GM12878 (cell line): ENCODE measurements around the gene ONECUT2. TPM values are rescaled to one million over a fixed set of nuclear protein-coding genes. Genes with fewer than 3 reads are reported as not detected.

ENCODE experiments used
- ATAC-seq: fragments of 200-7000 bp; cut with Tn5 transposase; 3 replicates; pipeline ENCODE4 v1.9.1; 2020; ENCODE audit warnings: mild to moderate bottlenecking, moderate library complexity
- BruUV-seq: library from RNA; stranded (reverse); fragments of 400-500 nt; replicated peaks from 2 replicates; lab custom pipeline; 2021; lab: Mats Ljungman, UMichigan
- CTCF ChIA-PET: fragments of 300-600 bp; sonication (Branson Sonifier 250); formaldehyde crosslinking; extraction: SDS; loops from one replicate; lab custom pipeline; 2021; ENCODE audit warnings: inconsistent platforms; lab: Yijun Ruan, JAX
- POLR2A ChIA-PET: fragments of 350-600 bp; formaldehyde crosslinking; extraction: SDS; loops from one replicate; lab custom pipeline; 2021; ENCODE audit warnings: inconsistent platforms; lab: Charles Lee
- RAD21 ChIA-PET: fragments of 300-600 bp; sonication (Branson Sonifier 250); formaldehyde crosslinking; loops from one replicate; lab custom pipeline; 2023; ENCODE audit warnings: antibody characterized with exemption; ENCODE audit not compliant: unreplicated experiment; lab: Charles Lee
- SMC1A ChIA-PET: fragments of 300-600 bp; sonication (Branson Sonifier 250); formaldehyde crosslinking; loops from one replicate; lab custom pipeline; 2023; ENCODE audit not compliant: unreplicated experiment, uncharacterized antibody; lab: Charles Lee
- DNase-seq: peaks from one replicate; pipeline ENCODE4 v3.0.0-alpha.2; 2011; ENCODE audit warnings: low read depth, low spot score
- FAIRE-seq: peaks from 3 replicates; lab custom pipeline; 2011; peaks lifted over from hg19 to GRCh38; lab: Jason Lieb, UNC
- H2AFZ ChIP-seq: 2 replicates; pipeline ENCODE4 v1.6.0; 2011; ENCODE audit warnings: low read depth, low read length, control low read depth; ENCODE audit not compliant: control insufficient read depth
- H3K27ac ChIP-seq: 2 replicates; pipeline ENCODE4 v1.5.1; 2011; ENCODE audit warnings: control low read depth; ENCODE audit not compliant: control insufficient read depth, insufficient read depth
- H3K27me3 ChIP-seq, 2 experiments: replicated peaks in 1 of 2; 2 replicates each; pipeline versions ENCODE4 v1.6.0 to v1.6.1; 2011; ENCODE audit warnings: low read length in 1 of 2; ENCODE audit not compliant: control insufficient read depth in 2 of 2, insufficient read depth in 2 of 2
- H3K36me3 ChIP-seq, 2 experiments: 2 replicates each; pipeline ENCODE4 v1.5.1; 2011; ENCODE audit warnings: low read length in 1 of 2; ENCODE audit not compliant: control insufficient read depth in 2 of 2, insufficient read depth in 2 of 2
- H3K4me1 ChIP-seq: 2 replicates; pipeline ENCODE4 v1.6.1; 2011; ENCODE audit warnings: mild to moderate bottlenecking, low read length, moderate library complexity, mixed read lengths; ENCODE audit not compliant: control insufficient read depth, insufficient read depth
- H3K4me2 ChIP-seq: 2 replicates; pipeline ENCODE4 v1.6.0; 2011; ENCODE audit warnings: control low read depth; ENCODE audit not compliant: control insufficient read depth, insufficient read depth
- H3K4me3 ChIP-seq: fragments of 200-600 bp; sonication (generic); 2 replicates; pipeline ENCODE4 v1.5.1; 2016
- H3K79me2 ChIP-seq: 2 replicates; pipeline ENCODE4 v1.6.0; 2011; ENCODE audit warnings: low read length; ENCODE audit not compliant: control insufficient read depth, insufficient read depth
- H3K9ac ChIP-seq: 2 replicates; pipeline ENCODE4 v1.8.0; 2011; ENCODE audit warnings: low read length, control low read depth, mixed read lengths; ENCODE audit not compliant: control insufficient read depth, insufficient read depth
- H3K9me3 ChIP-seq: replicated peaks from 3 replicates; pipeline ENCODE4 v1.5.1; 2011; ENCODE audit warnings: mild to moderate bottlenecking, low read length; ENCODE audit not compliant: control insufficient read depth, insufficient read depth
- H4K20me1 ChIP-seq: 2 replicates; pipeline ENCODE4 v1.6.0; 2011; ENCODE audit not compliant: control insufficient read depth, insufficient read depth
- ATF7 ChIP-seq: fragments of 450-650 bp; IDR thresholded peaks from 2 replicates; pipeline ENCODE4 v1.6.1; 2016; ENCODE audit warnings: low read depth, mild to moderate bottlenecking
- CBX3 ChIP-seq: fragments of 200-600 bp; sonication (generic); IDR thresholded peaks from 2 replicates; pipeline ENCODE4 v1.6.1; 2016; ENCODE audit warnings: low read depth, borderline replicate concordance
- HDGF ChIP-seq: fragments of 450-650 bp; IDR thresholded peaks from 2 replicates; pipeline ENCODE4 v1.6.1; 2016; ENCODE audit warnings: antibody characterized with exemption
- IKZF2 ChIP-seq, 2 experiments: fragments of 450-650 bp; IDR thresholded peaks; 2 replicates each; pipeline ENCODE4 v1.6.1; 2017; ENCODE audit warnings: mild to moderate bottlenecking in 2 of 2, moderate library complexity in 2 of 2
- JUND ChIP-seq: IDR thresholded peaks from 2 replicates; pipeline ENCODE4 v1.6.1; 2012; ENCODE audit warnings: low read depth, mild to moderate bottlenecking, low read length, improper control_type of control experiment, moderate library complexity
- KAT2A ChIP-seq: conservative IDR thresholded peaks from 2 replicates; pipeline ENCODE4 v1.6.1; 2011; ENCODE audit warnings: low read depth, low read length; ENCODE audit not compliant: control insufficient read depth
- NR2C1 ChIP-seq: fragments of 450-650 bp; IDR thresholded peaks from 2 replicates; pipeline ENCODE4 v1.6.1; 2017; ENCODE audit warnings: antibody characterized with exemption, mild to moderate bottlenecking, moderate library complexity
- NRF1 ChIP-seq: conservative IDR thresholded peaks from 2 replicates; pipeline ENCODE4 v1.6.1; 2011; ENCODE audit warnings: mild to moderate bottlenecking, low read depth, low read length, improper control_type of control experiment
- PML ChIP-seq: IDR thresholded peaks from 2 replicates; pipeline ENCODE4 v1.6.1; 2012; ENCODE audit warnings: low read length, inconsistent platforms
- RAD21 ChIP-seq: IDR thresholded peaks from 2 replicates; pipeline ENCODE4 v1.6.1; 2011; ENCODE audit warnings: mild to moderate bottlenecking, low read depth, low read length, moderate library complexity; ENCODE audit not compliant: insufficient read depth
- RB1 ChIP-seq: fragments of 450-650 bp; formaldehyde crosslinking; IDR thresholded peaks from 2 replicates; pipeline ENCODE4 v1.6.1; 2017; ENCODE audit warnings: mild to moderate bottlenecking, borderline replicate concordance
- TCF12 ChIP-seq: IDR thresholded peaks from 2 replicates; pipeline ENCODE4 v1.6.1; 2011; ENCODE audit warnings: low read depth, mild to moderate bottlenecking, low read length
- ZNF24 ChIP-seq: fragments of 450-650 bp; IDR thresholded peaks from 2 replicates; pipeline ENCODE4 v1.6.1; 2017; ENCODE audit warnings: antibody characterized with exemption, mild to moderate bottlenecking
- WGBS: methylation state at CpG from one replicate; pipeline ENCODE4 v1.1.6; 2016; ENCODE audit warnings: low lambda C conversion rate; ENCODE audit not compliant: insufficient replicate concordance, insufficient coverage; ENCODE audit errors: missing lambda C conversion rate; 5-methylcytosine and 5-hydroxymethylcytosine counted together
- in situ Hi-C: fragments of 300-500 bp; cut with MboI; formaldehyde crosslinking; loops from 9 replicates; pipeline ENCODE4 v1.14.3; 2018; ENCODE audit warnings: mixed read lengths
- intact Hi-C: fragments of 100-400 bp; cut with micrococcal nuclease; formaldehyde crosslinking; loops from one replicate; pipeline ENCODE4 v1.14.2; 2022; ENCODE audit not compliant: unreplicated experiment
- polyA plus RNA-seq, 11 experiments: library from polyadenylated mRNA; depleted of rRNA in 4 of 11; unstranded in 6 of 11; stranded (reverse) in 5 of 11; fragments of >200 nt; fragmentation: Nextera tagmentation in 4 of 11; fragmentation: Illumina TruSeq in 1 of 11; extraction: Ambion mirVana in 4 of 11; extraction: Trizol in 1 of 11; gene quantifications; 1 replicate in 1 of 11; 2 replicates in 10 of 11; pipeline versions ENCODE4 v1.2.1 to v1.2.3, GENCODE V29; 2011 to 2016; ENCODE audit warnings: inconsistent platforms in 2 of 11, missing spikeins in 2 of 11, low read depth in 1 of 11
- total RNA-seq, 4 experiments: library from RNA; depleted of rRNA in 3 of 4; stranded (reverse); fragments of >200 nt in 3 of 4; fragmentation: Illumina TruSeq in 1 of 4; extraction: Trizol in 1 of 4; gene quantifications; 2 replicates each; pipeline versions ENCODE4 v1.2.1 to v1.2.3, GENCODE V29; 2013 to 2021
- TF ChIP-seq, protein P1 (sequence below): IDR thresholded peaks from 2 replicates; pipeline ENCODE4 v1.6.1; 2012; ENCODE audit warnings: low read depth, low read length, improper control_type of control experiment
- TF ChIP-seq, protein P2 (sequence below): fragments of 450-650 bp; formaldehyde crosslinking; IDR thresholded peaks from 2 replicates; pipeline ENCODE4 v1.5.0; 2022; ENCODE audit warnings: mild to moderate bottlenecking, missing genetic modification characterization
- TF ChIP-seq, protein P3 (sequence below): IDR thresholded peaks from 2 replicates; pipeline ENCODE4 v1.6.1; 2011; ENCODE audit warnings: low read depth, mild to moderate bottlenecking, low read length, moderate library complexity, borderline replicate concordance; ENCODE audit errors: extremely low read depth
- TF ChIP-seq, protein P4 (sequence below): IDR thresholded peaks from 2 replicates; pipeline ENCODE4 v1.6.1; 2012; ENCODE audit warnings: low read depth, low read length, improper control_type of control experiment
- TF ChIP-seq, protein P5 (sequence below): fragments of 450-650 bp; IDR thresholded peaks from 2 replicates; pipeline ENCODE4 v1.6.1; 2018; ENCODE audit warnings: borderline replicate concordance, mild to moderate bottlenecking; ENCODE audit not compliant: partially characterized antibody

The ONECUT2 gene
- total and polyA plus RNA-seq, 10 of the 15 experiments (the other 5 are each of a cell fraction or from before 2014, with no cell fraction given) = 0.01 to 0.03 TPM; not detected in 8

DNA sequence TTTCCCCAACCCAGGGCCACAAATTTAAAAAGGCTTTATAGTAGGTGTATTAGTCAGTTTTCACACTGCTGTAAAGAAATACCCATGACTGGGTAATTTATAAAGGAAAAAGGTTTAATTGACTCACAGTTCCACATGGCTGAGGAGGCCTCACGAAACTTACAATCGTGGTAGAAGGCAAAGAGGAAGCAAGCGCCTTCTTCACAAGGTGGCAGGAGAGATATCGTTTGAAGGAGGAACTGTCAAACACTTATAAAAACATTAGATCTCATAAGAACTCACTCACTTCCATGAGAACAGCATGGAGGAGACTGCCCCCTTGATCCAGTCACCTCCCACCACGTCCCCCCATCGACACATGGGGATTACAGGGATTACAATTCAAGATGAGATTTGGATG, 80.9 kb downstream of the ONECUT2 start:
- ChIA-PET CTCF (no interaction called here), SMC1A (no interaction called here), RAD21 (no interaction called here), POLR2A (no interaction called here)
- H2AFZ ChIP-seq = no peak overlapping the region
- H3K4me2 ChIP-seq = no peak overlapping the region
- no peak for DNase-seq
- no peak overlapping the region for H3K9ac ChIP-seq
- FAIRE-seq = no peak
- in situ Hi-C loops = no loop called here
- H3K4me1 ChIP-seq = no peaks in the 10 kb centered on the region
- H3K27ac ChIP-seq = no peak overlapping the region
- intact Hi-C loops = no loop called here
- H3K79me2 ChIP-seq = no peaks in the 10 kb centered on the region
- no peaks in the 10 kb centered on the region for H3K9me3 ChIP-seq
- no TSS peak for BruUV-seq
- H3K27me3 ChIP-seq = peaks cover 0 to 3% of the 10 kb centered on the region in 2 experiments; a peak in 1 of 4 replicates
- WGBS = 33% methylated on average over 6 of the region's 6 CpGs
- no peaks in the 10 kb centered on the region for H4K20me1 ChIP-seq
- ATAC-seq = no peak
- H3K36me3 ChIP-seq = no peaks in the 10 kb centered on the region
- no peak overlapping the region for H3K4me3 ChIP-seq
- TF ChIP-seq, protein P1, sequence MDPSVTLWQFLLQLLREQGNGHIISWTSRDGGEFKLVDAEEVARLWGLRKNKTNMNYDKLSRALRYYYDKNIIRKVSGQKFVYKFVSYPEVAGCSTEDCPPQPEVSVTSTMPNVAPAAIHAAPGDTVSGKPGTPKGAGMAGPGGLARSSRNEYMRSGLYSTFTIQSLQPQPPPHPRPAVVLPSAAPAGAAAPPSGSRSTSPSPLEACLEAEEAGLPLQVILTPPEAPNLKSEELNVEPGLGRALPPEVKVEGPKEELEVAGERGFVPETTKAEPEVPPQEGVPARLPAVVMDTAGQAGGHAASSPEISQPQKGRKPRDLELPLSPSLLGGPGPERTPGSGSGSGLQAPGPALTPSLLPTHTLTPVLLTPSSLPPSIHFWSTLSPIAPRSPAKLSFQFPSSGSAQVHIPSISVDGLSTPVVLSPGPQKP = no peak
- TF ChIP-seq, protein P2, sequence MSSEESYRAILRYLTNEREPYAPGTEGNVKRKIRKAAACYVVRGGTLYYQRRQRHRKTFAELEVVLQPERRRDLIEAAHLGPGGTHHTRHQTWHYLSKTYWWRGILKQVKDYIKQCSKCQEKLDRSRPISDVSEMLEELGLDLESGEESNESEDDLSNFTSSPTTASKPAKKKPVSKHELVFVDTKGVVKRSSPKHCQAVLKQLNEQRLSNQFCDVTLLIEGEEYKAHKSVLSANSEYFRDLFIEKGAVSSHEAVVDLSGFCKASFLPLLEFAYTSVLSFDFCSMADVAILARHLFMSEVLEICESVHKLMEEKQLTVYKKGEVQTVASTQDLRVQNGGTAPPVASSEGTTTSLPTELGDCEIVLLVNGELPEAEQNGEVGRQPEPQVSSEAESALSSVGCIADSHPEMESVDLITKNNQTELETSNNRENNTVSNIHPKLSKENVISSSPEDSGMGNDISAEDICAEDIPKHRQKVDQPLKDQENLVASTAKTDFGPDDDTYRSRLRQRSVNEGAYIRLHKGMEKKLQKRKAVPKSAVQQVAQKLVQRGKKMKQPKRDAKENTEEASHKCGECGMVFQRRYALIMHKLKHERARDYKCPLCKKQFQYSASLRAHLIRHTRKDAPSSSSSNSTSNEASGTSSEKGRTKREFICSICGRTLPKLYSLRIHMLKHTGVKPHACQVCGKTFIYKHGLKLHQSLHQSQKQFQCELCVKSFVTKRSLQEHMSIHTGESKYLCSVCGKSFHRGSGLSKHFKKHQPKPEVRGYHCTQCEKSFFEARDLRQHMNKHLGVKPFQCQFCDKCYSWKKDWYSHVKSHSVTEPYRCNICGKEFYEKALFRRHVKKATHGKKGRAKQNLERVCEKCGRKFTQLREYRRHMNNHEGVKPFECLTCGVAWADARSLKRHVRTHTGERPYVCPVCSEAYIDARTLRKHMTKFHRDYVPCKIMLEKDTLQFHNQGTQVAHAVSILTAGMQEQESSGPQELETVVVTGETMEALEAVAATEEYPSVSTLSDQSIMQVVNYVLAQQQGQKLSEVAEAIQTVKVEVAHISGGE (CRISPR knock-in tag) = no peak
- TF ChIP-seq KAT2A (no peak), RB1 (no peak), PML (no peak), NRF1 (no peak), NR2C1 (no peak), HDGF (no peak), CBX3 (no peak), ATF7 (no peak), IKZF2 (IDR thresholded peaks at IDR 0.05) (no peak), JUND (no peak), RAD21 (no peak), ZNF24 (no peak), TCF12 (no peak)
- TF ChIP-seq, protein P3, sequence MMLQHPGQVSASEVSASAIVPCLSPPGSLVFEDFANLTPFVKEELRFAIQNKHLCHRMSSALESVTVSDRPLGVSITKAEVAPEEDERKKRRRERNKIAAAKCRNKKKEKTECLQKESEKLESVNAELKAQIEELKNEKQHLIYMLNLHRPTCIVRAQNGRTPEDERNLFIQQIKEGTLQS = no peak
- TF ChIP-seq, protein P4, sequence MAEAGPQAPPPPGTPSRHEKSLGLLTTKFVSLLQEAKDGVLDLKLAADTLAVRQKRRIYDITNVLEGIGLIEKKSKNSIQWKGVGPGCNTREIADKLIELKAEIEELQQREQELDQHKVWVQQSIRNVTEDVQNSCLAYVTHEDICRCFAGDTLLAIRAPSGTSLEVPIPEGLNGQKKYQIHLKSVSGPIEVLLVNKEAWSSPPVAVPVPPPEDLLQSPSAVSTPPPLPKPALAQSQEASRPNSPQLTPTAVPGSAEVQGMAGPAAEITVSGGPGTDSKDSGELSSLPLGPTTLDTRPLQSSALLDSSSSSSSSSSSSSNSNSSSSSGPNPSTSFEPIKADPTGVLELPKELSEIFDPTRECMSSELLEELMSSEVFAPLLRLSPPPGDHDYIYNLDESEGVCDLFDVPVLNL = no peak
- TF ChIP-seq, protein P5, sequence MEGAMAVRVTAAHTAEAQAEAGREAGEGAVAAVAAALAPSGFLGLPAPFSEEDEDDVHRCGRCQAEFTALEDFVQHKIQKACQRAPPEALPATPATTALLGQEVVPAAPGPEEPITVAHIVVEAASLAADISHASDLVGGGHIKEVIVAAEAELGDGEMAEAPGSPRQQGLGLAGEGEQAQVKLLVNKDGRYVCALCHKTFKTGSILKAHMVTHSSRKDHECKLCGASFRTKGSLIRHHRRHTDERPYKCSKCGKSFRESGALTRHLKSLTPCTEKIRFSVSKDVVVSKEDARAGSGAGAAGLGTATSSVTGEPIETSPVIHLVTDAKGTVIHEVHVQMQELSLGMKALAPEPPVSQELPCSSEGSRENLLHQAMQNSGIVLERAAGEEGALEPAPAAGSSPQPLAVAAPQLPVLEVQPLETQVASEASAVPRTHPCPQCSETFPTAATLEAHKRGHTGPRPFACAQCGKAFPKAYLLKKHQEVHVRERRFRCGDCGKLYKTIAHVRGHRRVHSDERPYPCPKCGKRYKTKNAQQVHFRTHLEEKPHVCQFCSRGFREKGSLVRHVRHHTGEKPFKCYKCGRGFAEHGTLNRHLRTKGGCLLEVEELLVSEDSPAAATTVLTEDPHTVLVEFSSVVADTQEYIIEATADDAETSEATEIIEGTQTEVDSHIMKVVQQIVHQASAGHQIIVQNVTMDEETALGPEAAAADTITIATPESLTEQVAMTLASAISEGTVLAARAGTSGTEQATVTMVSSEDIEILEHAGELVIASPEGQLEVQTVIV = no peak
